Astrocyte of the spinal cord (primary cell): ENCODE data around the gene STRN3.

Experiments
- DNase-seq: peaks from one replicate; pipeline ENCODE4 v3.0.0; 2011; ENCODE audit warnings: low read depth, low spot score
- H3K4me3 ChIP-seq: 2 replicates; pipeline ENCODE4 v1.5.1; 2011; ENCODE audit warnings: low read depth, mild to moderate bottlenecking, low read length, moderate library complexity
- CTCF ChIP-seq: IDR thresholded peaks from 2 replicates; pipeline ENCODE4 v1.5.1; 2012; ENCODE audit warnings: low read depth, mild to moderate bottlenecking, low read length, inconsistent platforms
- in situ Hi-C: cut with HindIII; loops from 2 replicates; pipeline ENCODE4 v1.10.0; 2017; ENCODE audit warnings: low sequenced_read_pairs

The STRN3 gene

GRCh38 chr14:31001339-31001658 is 24.9 kb downstream of the STRN3 start:
- in situ Hi-C loops: no loop called here
- no peak for DNase-seq
- no peak for TF ChIP-seq CTCF

GRCh38 chr14:31000629-31001338 is 25.4 kb downstream of the STRN3 start:
- TF ChIP-seq CTCF: no peak
- no peak overlapping the region for H3K4me3 ChIP-seq
- in situ Hi-C loops: no loop called here
- no peak for DNase-seq

More at GRCh38 chr14:31001339-31001658, 24.9 kb downstream of the STRN3 start:
- no peak overlapping the region for H3K4me3 ChIP-seq

- no peak for DNase-seq
- no peak for TF ChIP-seq CTCF
- in situ Hi-C loops: no loop called here
- no peak overlapping the region for H3K4me3 ChIP-seq
Observed at GRCh38 chr14:30999038-30999773, 27.0 kb downstream of the STRN3 start.

- DNase-seq: no peak
- no peak for TF ChIP-seq CTCF
- H3K4me3 ChIP-seq: no peak overlapping the region
- in situ Hi-C loops: no loop called here
Observed at GRCh38 chr14:30998100-30998706, 28.0 kb downstream of the STRN3 start.

- TF ChIP-seq CTCF: no peak
- H3K4me3 ChIP-seq: no peak overlapping the region
- no peak for DNase-seq
- in situ Hi-C loops: no loop called here
Observed at GRCh38 chr14:30996892-30997659, 29.1 kb downstream of the STRN3 start.

GRCh38 chr14:30995689-30996088 is 30.5 kb downstream of the STRN3 start:
- no peak for TF ChIP-seq CTCF
- no peak overlapping the region for H3K4me3 ChIP-seq
- in situ Hi-C loops: no loop called here
- DNase-seq: no peak
